Measurements from ENCODE around the gene AGAP2.
A peak's percentile ranks its signal among the peaks of the same experiment; 100 is the strongest.

GRCh38 chr12:57765698-57766463 is 27.3 kb upstream of the AGAP2 start:
- TF ChIP-seq CTCF (IDR thresholded peaks at IDR 0.05) = no peak
- peak; percentile 95 for TF ChIP-seq EZH2 (IDR thresholded peaks at IDR 0.05)
- peak; percentile 85 for TF ChIP-seq EZH2phosphoT487 (IDR thresholded peaks at IDR 0.05)

Data from neural progenitor cell (in vitro differentiated cells).